ENCODE measurements around the gene AFF3. TPM values are rescaled to one million over a fixed set of nuclear protein-coding genes. Genes with fewer than 3 reads are reported as not detected.
A peak's percentile ranks its signal among the peaks of the same experiment; 100 is the strongest.

The AFF3 gene
- total and polyA plus RNA-seq, 4 donors = 4.2 to 90.9 (median 14.6) TPM

DNA sequence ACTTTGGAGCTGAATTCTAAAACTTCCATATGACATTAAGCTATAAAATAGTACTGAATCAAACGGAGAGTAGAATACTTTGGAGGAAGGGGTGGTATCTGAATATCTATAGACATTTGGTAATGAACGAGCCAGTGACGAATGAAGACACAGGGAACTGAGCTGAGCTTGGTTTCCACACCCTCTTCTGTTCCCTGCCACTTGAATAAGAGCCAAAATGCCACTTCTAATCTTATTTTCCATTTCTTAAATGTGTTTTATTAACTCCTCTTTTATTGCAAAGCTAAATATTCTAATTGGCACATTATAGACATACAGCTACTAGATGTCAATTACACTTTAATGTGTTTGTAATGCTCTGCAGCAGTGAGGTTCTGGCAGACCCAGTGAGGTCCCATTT is 76.1 kb downstream of the AFF3 start:
- H3K9me3 ChIP-seq (ENCODE audit: control insufficient read depth in 4 of 4, insufficient read depth in 3 of 4, low read length in 3 of 4) = no peaks in the 10 kb centered on the region
- peaks cover 0 to 2% (median 0%) of the 10 kb centered on the region in 4 donors for H3K36me3 ChIP-seq (ENCODE audit: control insufficient read depth in 4 of 4, insufficient read depth in 4 of 4, low read length in 4 of 4)
- H3K27me3 ChIP-seq (ENCODE audit: control insufficient read depth in 3 of 3, insufficient read depth in 3 of 3, low read length in 2 of 3) = no peaks in the 10 kb centered on the region
- no peak overlapping the region for H3K27ac ChIP-seq (ENCODE audit: low read depth in 1 of 2, low read length in 1 of 2)
- no peak overlapping the region for H3K9ac ChIP-seq (ENCODE audit: insufficient read depth in 1 of 2, low read length in 2 of 2)
- H3K4me3 ChIP-seq = no peak overlapping the region
- peaks cover 0 to 58% (median 14%) of the 10 kb centered on the region in 5 donors for H3K4me1 ChIP-seq (ENCODE audit: control insufficient read depth in 5 of 5, insufficient read depth in 5 of 5, low read length in 5 of 5)
- WGBS, 2 donors = 17 to 22% methylated on average over 3 of the region's 3 CpGs
- DNase-seq = peak in 1 of 3 donors; percentile 39
- no peak for ATAC-seq (ENCODE audit: insufficient read depth, low FRiP score)
- TF ChIP-seq, protein P1, sequence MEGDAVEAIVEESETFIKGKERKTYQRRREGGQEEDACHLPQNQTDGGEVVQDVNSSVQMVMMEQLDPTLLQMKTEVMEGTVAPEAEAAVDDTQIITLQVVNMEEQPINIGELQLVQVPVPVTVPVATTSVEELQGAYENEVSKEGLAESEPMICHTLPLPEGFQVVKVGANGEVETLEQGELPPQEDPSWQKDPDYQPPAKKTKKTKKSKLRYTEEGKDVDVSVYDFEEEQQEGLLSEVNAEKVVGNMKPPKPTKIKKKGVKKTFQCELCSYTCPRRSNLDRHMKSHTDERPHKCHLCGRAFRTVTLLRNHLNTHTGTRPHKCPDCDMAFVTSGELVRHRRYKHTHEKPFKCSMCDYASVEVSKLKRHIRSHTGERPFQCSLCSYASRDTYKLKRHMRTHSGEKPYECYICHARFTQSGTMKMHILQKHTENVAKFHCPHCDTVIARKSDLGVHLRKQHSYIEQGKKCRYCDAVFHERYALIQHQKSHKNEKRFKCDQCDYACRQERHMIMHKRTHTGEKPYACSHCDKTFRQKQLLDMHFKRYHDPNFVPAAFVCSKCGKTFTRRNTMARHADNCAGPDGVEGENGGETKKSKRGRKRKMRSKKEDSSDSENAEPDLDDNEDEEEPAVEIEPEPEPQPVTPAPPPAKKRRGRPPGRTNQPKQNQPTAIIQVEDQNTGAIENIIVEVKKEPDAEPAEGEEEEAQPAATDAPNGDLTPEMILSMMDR (IDR thresholded peaks at IDR 0.05; ENCODE audit: control extremely low read depth, extremely low read depth) = no peak

DNA sequence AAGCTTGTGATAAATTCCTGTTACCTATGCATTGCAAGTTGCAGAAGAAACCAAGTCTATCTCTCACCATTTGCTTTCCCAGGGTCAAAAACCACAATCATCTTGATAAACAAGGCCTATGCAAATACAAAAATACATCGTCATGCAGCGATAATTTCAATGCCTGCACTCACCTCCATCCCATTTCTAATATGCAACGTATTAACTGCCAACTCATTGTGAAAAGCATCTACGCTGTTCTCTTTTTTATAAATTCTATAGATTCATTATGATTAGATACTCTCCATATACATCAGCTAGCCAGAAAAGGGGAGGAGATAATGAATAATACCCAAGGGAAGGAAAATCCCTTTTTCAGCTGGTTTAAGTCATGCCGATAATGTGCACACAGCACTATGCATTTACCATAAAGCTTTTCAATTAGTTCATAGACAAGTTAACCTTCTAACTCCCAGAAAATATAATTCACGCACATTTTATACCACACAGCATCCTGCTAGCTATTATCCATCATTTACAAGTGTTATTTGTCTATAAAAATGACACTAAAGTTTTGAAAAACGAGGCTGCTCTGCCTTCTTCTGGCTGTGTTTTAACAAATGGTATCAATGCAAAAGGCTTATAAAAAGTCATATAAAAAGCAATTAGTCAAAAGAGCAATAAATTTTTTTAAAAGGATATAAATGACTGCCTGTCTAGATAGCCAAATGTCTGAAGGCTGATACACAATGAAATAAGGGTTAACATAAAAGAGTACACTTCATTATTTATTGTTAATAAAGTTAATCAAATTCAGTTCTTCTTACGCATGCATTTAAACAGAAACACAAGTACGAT is 77.6 kb downstream of the AFF3 start:
- H3K4me1 ChIP-seq (ENCODE audit: control insufficient read depth in 5 of 5, insufficient read depth in 5 of 5, low read length in 5 of 5) = peaks cover 0 to 51% (median 14%) of the 10 kb centered on the region in 5 donors
- WGBS, 2 donors = 86 to 91% methylated on average over 9 of the region's 9 CpGs
- TF ChIP-seq, protein P1 (IDR thresholded peaks at IDR 0.05; ENCODE audit: control extremely low read depth, extremely low read depth) = no peak

GRCh38 chr2:100064165-100064564 is 78.2 kb downstream of the AFF3 start:
- no peaks in the 10 kb centered on the region for H3K9me3 ChIP-seq (ENCODE audit: control insufficient read depth in 4 of 4, insufficient read depth in 3 of 4, low read length in 3 of 4)
- TF ChIP-seq, protein P1 (IDR thresholded peaks at IDR 0.05; ENCODE audit: control extremely low read depth, extremely low read depth) = no peak
- no peak overlapping the region for H3K27ac ChIP-seq (ENCODE audit: low read depth in 1 of 2, low read length in 1 of 2)
- no peak for DNase-seq
- peaks cover 0 to 3% (median under 1%) of the 10 kb centered on the region in 4 donors for H3K36me3 ChIP-seq (ENCODE audit: control insufficient read depth in 4 of 4, insufficient read depth in 4 of 4, low read length in 4 of 4)
- no peak for ATAC-seq (ENCODE audit: insufficient read depth, low FRiP score)
- no peak overlapping the region for H3K4me3 ChIP-seq
- no peaks in the 10 kb centered on the region for H3K27me3 ChIP-seq (ENCODE audit: control insufficient read depth in 3 of 3, insufficient read depth in 3 of 3, low read length in 2 of 3)
- no peak overlapping the region for H3K9ac ChIP-seq (ENCODE audit: insufficient read depth in 1 of 2, low read length in 2 of 2)
- H3K4me1 ChIP-seq (ENCODE audit: control insufficient read depth in 5 of 5, insufficient read depth in 5 of 5, low read length in 5 of 5) = peaks cover 0 to 51% (median 14%) of the 10 kb centered on the region in 5 donors
- 97 to 98% methylated on average over 2 of the region's 2 CpGs for WGBS, 2 donors

More for the DNA sequence above, 77.6 kb downstream of the AFF3 start:
- ATAC-seq (ENCODE audit: insufficient read depth, low FRiP score) (no peak), DNase-seq (no peak)
- peaks cover 0 to 3% (median under 1%) of the 10 kb centered on the region in 4 donors for H3K36me3 ChIP-seq (ENCODE audit: control insufficient read depth in 4 of 4, insufficient read depth in 4 of 4, low read length in 4 of 4)
- no peaks in the 10 kb centered on the region for H3K27me3 ChIP-seq (ENCODE audit: control insufficient read depth in 3 of 3, insufficient read depth in 3 of 3, low read length in 2 of 3)
- no peak overlapping the region for H3K9ac ChIP-seq (ENCODE audit: insufficient read depth in 1 of 2, low read length in 2 of 2)
- no peak overlapping the region for H3K4me3 ChIP-seq
- H3K27ac ChIP-seq (ENCODE audit: low read depth in 1 of 2, low read length in 1 of 2) = no peak overlapping the region
- H3K9me3 ChIP-seq (ENCODE audit: control insufficient read depth in 4 of 4, insufficient read depth in 3 of 4, low read length in 3 of 4) = no peaks in the 10 kb centered on the region

Data from lung (tissue), 12 donors.